OCI-LY7 (cell line): ENCODE results near the gene PDE10A. TPM values are rescaled to one million over a fixed set of nuclear protein-coding genes. Genes with fewer than 3 reads are reported as not detected.

Experiments
- BruUV-seq: library from RNA; stranded (reverse); fragments of 400-500 nt; replicated peaks from 2 replicates; lab custom pipeline; 2021; lab: Mats Ljungman, UMichigan
- CTCF ChIA-PET: fragments of 300-600 bp; sonication (Branson Sonifier 250); formaldehyde crosslinking; loops from one replicate; lab custom pipeline; 2022; ENCODE audit warnings: antibody characterized with exemption; ENCODE audit not compliant: unreplicated experiment; lab: Charles Lee
- POLR2A ChIA-PET: fragments of 300-600 bp; sonication (Branson Sonifier 250); formaldehyde crosslinking; loops from one replicate; lab custom pipeline; 2022; ENCODE audit warnings: antibody characterized with exemption; lab: Charles Lee
- DNase-seq: peaks from one replicate; pipeline ENCODE4 v3.0.0-alpha.2; 2015; ENCODE audit warnings: low spot score
- H2AFZ ChIP-seq: fragments of 200-600 bp; sonication (generic), shearing (Covaris generic); 2 replicates; pipeline ENCODE4 v1.6.1; 2014; ENCODE audit warnings: mild to moderate bottlenecking, antibody characterized with exemption, low read length, moderate library complexity
- H3K27ac ChIP-seq: fragments of 200-600 bp; sonication (generic); 2 replicates; pipeline ENCODE4 v1.5.1; 2014; ENCODE audit warnings: mixed run types, low read depth, mild to moderate bottlenecking, moderate library complexity, low read length, inconsistent platforms; ENCODE audit not compliant: poor library complexity, severe bottlenecking
- H3K36me3 ChIP-seq: fragments of 200-600 bp; sonication (generic); 2 replicates; pipeline ENCODE4 v1.6.1; 2014; ENCODE audit warnings: mild to moderate bottlenecking, antibody characterized with exemption, low read length, moderate library complexity, mixed read lengths; ENCODE audit not compliant: insufficient read depth
- H3K4me1 ChIP-seq: fragments of 200-600 bp; sonication (generic); 2 replicates; pipeline ENCODE4 v1.5.1; 2014; ENCODE audit warnings: mild to moderate bottlenecking, low read length; ENCODE audit not compliant: insufficient read depth, poor library complexity, severe bottlenecking
- H3K4me2 ChIP-seq: fragments of 200-600 bp; sonication (generic); 2 replicates; pipeline ENCODE4 v1.6.1; 2014; ENCODE audit warnings: mild to moderate bottlenecking, low read length
- H3K4me3 ChIP-seq: fragments of 200-600 bp; sonication (generic); 2 replicates; pipeline ENCODE4 v1.5.1; 2014; ENCODE audit warnings: mild to moderate bottlenecking, low read depth, low read length; ENCODE audit not compliant: poor library complexity, severe bottlenecking
- H3K79me2 ChIP-seq: fragments of 200-600 bp; sonication (generic); 2 replicates; pipeline ENCODE4 v1.6.1; 2016; ENCODE audit warnings: low read depth, mild to moderate bottlenecking, low read length, moderate library complexity, mixed read lengths; ENCODE audit not compliant: insufficient read depth
- H3K9me2 ChIP-seq: fragments of 200-600 bp; sonication (generic); 2 replicates; pipeline ENCODE4 v1.6.1; 2016; ENCODE audit warnings: mild to moderate bottlenecking, low read length, mixed read lengths; ENCODE audit not compliant: insufficient read depth
- H3K9me3 ChIP-seq: fragments of 200-600 bp; sonication (generic); 2 replicates; pipeline ENCODE4 v1.6.1; 2014; ENCODE audit warnings: mild to moderate bottlenecking, mixed run types, low read length, mixed read lengths
- H4K20me1 ChIP-seq: fragments of 200-600 bp; sonication (generic); 2 replicates; pipeline ENCODE4 v1.6.1; 2014; ENCODE audit warnings: mild to moderate bottlenecking, antibody characterized with exemption, low read length, moderate library complexity, mixed read lengths; ENCODE audit not compliant: insufficient read depth
- EZH2phosphoT487 ChIP-seq: fragments of 200-600 bp; sonication (generic); IDR thresholded peaks from 2 replicates; pipeline ENCODE4 v1.6.1; 2018; ENCODE audit warnings: low read depth, borderline replicate concordance, mild to moderate bottlenecking, mixed run types, antibody characterized with exemption, low read length, moderate library complexity, mixed read lengths
- intact Hi-C: fragments of 100-400 bp; cut with micrococcal nuclease; formaldehyde crosslinking; loops from one replicate; pipeline ENCODE4 v1.10.0; 2022; ENCODE audit not compliant: unreplicated experiment
- total RNA-seq, 2 experiments: library from RNA; depleted of rRNA in 1 of 2; stranded (reverse); fragments of >200 nt in 1 of 2; shearing (Covaris generic) in 1 of 2; gene quantifications; 2 replicates each; pipeline ENCODE4 v1.2.3, GENCODE V29; 2014 to 2022
- TF ChIP-seq, protein P1 (sequence below): fragments of 200-600 bp; sonication (generic); conservative IDR thresholded peaks from 2 replicates; pipeline ENCODE4 v1.5.1; 2014; ENCODE audit warnings: mild to moderate bottlenecking, antibody characterized with exemption, low read length, moderate library complexity, mixed read lengths

The PDE10A gene
- total RNA-seq, 2 experiments from 2014 or later = not detected

DNA sequence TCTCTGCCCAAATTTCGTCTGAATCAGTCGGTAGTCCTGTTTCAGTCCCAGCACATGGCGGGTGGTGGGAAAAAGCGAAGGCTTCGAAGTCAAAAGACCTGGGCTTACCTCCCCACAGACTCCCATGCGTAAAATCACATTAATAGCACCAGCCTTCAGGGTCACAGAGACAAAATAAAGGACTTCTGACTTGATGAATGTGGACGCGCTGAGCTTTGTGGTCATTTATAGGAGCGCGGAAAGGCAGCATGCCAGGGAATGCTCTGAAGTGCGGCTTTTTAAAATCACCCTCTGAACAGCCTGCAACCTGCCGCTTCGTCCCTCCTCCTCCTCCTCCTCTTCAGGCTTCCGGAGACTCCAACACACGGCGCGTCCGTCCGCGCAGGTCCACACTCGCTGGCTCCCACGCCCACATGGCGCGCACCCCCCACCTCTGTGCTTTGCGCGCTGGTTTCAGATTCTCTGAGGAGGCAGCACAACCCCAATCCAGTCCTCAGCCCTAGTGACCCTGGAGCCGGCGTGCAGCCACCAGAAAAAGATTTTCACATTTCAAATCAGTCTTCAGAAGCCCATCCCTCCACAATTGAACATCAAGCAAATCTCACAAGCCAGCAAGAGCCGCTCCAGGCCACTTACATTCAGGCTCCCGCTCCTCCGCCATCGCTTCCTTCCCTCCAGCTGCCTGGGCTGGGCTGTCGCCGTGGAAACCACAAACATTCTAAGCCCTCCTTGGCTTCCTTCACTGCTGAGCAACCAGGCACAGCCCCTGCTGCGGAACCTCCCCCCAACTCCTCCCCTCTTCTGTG, 353.9 kb downstream of the PDE10A start, which contains the start of gene C6orf118:
Gene C6orf118, minus strand, starts transcription at position 680 of the 806 bp plus-strand sequence. Its CDS starts 19 bp downstream, at position 661.
- TF ChIP-seq, protein P1, sequence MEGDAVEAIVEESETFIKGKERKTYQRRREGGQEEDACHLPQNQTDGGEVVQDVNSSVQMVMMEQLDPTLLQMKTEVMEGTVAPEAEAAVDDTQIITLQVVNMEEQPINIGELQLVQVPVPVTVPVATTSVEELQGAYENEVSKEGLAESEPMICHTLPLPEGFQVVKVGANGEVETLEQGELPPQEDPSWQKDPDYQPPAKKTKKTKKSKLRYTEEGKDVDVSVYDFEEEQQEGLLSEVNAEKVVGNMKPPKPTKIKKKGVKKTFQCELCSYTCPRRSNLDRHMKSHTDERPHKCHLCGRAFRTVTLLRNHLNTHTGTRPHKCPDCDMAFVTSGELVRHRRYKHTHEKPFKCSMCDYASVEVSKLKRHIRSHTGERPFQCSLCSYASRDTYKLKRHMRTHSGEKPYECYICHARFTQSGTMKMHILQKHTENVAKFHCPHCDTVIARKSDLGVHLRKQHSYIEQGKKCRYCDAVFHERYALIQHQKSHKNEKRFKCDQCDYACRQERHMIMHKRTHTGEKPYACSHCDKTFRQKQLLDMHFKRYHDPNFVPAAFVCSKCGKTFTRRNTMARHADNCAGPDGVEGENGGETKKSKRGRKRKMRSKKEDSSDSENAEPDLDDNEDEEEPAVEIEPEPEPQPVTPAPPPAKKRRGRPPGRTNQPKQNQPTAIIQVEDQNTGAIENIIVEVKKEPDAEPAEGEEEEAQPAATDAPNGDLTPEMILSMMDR = no peak
- TF ChIP-seq EZH2phosphoT487 = no peak
- no peak for DNase-seq
- Histone ChIP-seq H3K79me2 (no peaks in the 10 kb centered on the region), H3K9me3 (no peaks in the 10 kb centered on the region), H3K9me2 (no peaks in the 10 kb centered on the region), H3K36me3 (no peaks in the 10 kb centered on the region), H2AFZ (no peak within 1 kb of the TSS), H4K20me1 (no peaks in the 10 kb centered on the region), H3K4me1 (no peaks in the 10 kb centered on the region), H3K27ac (no peak within 1 kb of the TSS), H3K4me3 (no peak within 1 kb of the TSS), H3K4me2 (no peak within 1 kb of the TSS)
- intact Hi-C loops = no loop called here
- CTCF ChIA-PET = no interaction called here
- POLR2A ChIA-PET = no interaction called here
- BruUV-seq = no TSS peak

DNA sequence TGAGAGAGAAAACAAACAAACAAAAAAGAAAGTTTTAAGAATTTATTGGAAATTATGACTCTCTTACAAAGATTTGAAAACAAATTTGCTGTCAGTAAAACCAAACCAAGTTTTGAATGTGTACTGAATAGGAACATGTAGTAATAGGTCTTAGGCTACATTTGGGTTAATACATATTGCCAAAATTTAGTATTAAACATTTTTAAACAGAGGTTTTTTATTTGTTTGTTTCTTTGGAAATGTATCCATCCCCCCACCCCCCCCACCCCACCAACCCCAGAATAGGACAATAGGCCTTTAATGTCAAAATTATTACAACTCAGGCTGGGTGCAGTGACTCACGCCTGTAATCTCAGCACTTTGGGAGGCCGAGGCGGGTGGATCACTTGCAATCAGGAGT, 356.1 kb downstream of the PDE10A start:
- H3K9me2 ChIP-seq = no peaks in the 10 kb centered on the region
- intact Hi-C loops = no loop called here
- ChIA-PET POLR2A (no interaction called here), CTCF (no interaction called here)
- no peak overlapping the region for H3K4me2 ChIP-seq
- no peaks in the 10 kb centered on the region for H3K36me3 ChIP-seq
- no peak overlapping the region for H3K4me3 ChIP-seq
- TF ChIP-seq, protein P1 = no peak
- no peak for TF ChIP-seq EZH2phosphoT487
- no peaks in the 10 kb centered on the region for H3K79me2 ChIP-seq
- no peak overlapping the region for H2AFZ ChIP-seq
- no peaks in the 10 kb centered on the region for H4K20me1 ChIP-seq
- no peak overlapping the region for H3K27ac ChIP-seq
- DNase-seq = no peak
- no peaks in the 10 kb centered on the region for H3K4me1 ChIP-seq
- H3K9me3 ChIP-seq = no peaks in the 10 kb centered on the region
- BruUV-seq = no TSS peak
